CD4-positive, alpha-beta T cell treated with Interleukin-15 for 1 hour (primary cell): ENCODE measurements around the gene DISC1.

Source experiments
- DNase-seq: peaks from one replicate; pipeline ENCODE4 v3.0.0-alpha.2; 2020

The DISC1 gene

DNA sequence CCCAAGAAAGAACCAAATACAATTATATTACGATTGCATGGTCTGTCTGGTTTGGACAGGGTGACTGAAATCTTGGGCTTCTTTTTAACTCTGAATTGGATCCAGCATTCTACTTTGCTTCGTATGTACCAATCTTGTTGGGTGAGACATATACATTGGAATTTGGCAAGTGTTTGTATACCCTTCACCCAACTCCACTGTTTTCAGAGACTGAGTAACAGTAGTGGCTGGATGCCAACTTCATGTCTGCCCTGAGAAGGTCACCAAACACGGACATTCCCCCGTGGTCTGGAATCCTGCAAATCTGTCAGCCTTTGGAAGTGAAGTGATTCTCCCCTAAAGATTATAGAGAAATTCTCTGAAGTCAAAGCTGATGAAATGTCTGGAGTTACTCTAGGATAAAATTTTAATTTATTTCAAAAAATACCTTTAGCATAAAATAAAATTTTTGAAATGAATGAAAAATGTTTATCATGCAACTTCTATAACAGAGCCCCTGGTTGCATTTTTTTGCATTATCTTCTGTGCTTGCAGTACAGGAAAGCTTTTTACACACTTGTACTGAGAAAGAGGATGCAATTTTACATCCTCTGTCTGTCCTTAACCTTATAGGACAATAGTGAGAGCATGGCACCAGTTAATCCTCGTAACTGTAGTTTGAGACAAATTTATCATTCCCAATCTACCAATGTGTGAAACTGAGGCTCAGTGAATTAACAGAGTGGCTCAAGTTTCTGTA lies 201.8 kb downstream of the DISC1 start:
- no peak for DNase-seq

DNA sequence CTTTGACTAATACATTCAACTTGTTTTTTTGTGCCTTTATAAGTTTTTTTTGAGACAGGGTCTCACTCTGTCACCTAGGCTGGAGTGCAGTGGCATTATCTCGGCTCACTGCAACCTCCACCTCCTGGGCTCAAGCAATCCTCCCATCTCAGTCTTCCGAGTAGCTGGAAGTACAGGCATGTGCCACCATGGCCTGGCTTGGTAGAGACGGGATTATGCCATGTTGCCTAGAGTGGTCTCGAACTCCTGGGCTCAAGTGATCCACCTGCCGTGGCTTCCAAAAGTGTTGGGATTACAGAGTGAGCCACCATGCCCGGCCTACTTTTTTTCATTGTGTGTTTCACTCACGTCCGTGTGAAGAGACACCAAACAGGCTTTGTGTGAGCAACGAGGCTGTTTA lies 202.7 kb downstream of the DISC1 start:
- no peak for DNase-seq

GRCh38 chr1:231836227-231836893 lies 209.8 kb downstream of the DISC1 start:
- no peak for DNase-seq

DNA sequence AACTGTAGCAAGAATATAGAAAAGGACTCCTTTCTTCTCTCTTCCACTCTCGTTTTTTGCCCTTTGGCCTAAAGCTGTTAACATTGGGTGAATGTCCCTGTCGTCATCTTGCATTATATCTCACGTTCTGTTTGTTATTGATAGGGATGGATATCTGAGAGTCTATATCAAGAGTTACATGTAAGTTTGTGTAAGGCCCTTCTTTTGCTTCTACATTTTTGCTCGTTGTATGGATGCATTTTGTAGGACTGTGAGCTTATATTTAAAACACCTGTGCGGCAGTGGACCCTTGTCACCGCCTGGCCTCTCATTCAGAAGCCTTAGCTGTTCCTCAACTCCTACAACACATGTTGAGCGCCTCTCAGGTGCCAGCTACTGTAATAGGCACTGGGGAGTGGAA lies 211.9 kb downstream of the DISC1 start:
- DNase-seq = no peak

GRCh38 chr1:231839999-231840398 lies 213.4 kb downstream of the DISC1 start:
- no peak for DNase-seq

- no peak for DNase-seq
Observed at GRCh38 chr1:231841616-231842344, 215.2 kb downstream of the DISC1 start.

DNA sequence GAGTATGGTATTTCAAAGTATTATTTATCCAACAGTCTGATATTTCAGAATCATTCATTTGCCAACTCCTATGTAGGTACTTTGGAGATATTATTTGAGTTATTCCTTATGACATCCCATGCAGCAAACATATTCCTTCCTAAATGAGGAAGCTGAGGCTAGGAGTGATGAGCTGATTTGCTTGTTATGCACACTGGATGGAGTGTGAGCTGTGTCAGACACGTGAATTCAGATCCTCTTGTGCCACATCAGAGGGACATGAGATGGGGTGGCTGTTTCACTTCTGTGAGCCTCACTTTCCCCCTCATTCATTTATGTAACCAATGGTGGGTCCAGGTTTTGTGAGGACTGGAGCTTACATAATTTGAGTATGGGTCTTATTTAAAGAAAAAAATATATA lies 215.9 kb downstream of the DISC1 start:
- no peak for DNase-seq

- DNase-seq = no peak
Observed at GRCh38 chr1:231844986-231845502, 218.5 kb downstream of the DISC1 start.

DNA sequence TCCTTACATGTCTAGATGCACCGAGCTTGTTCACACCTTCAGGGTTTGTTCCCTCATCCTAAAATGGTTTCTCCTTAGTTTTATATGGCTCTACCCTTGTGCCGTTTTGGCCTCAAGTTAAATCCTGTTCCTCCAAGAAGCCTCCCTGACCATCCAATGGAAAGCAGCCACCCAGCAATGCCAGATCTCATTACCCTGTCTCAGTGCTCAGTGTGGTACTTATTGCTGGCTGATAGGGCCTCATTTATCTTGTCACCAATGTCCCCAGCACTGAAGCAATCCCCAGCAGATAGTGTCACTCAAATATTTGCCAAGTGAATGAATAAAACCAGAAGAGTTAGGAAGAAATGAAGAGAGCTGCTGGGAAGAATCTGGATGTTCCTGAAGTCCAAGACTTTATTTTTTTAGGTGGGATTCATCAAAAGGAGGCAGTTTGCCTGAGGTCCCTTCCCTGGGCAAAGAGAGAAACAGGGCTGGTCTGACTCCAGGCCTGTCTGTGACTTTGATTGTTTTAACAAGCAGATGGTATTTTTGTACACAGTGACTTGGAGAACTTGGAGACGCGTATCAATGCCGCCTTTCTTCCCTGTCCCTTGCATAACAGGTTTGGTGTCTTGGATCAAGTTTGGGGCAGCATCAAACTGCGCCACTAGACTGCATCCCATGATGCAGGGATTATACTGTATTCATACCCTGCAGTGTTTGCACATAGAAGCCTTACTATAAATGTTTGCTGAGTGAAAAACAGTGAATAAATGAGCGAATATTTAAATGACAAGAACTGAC lies 221.2 kb downstream of the DISC1 start:
- no peak for DNase-seq

DNA sequence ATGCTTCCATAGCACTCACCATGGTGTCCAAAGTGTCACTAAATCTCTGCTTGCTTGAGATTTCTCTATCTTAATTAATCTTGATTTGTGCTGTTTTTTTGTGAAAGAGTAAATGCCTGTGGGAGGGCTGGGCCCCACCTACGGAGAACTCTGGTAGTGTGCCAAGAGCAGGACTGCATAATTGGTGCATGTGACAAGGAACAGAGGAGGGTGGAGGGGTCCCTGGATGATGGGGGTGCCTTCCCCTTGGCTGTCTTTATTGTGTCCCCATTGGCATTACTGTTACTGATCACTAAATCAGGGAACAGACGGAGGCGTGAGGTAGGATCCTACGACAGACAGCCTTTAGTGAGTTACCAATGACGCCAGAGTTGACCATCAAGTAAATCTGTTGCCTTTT lies 223.4 kb downstream of the DISC1 start:
- DNase-seq = no peak

DNA sequence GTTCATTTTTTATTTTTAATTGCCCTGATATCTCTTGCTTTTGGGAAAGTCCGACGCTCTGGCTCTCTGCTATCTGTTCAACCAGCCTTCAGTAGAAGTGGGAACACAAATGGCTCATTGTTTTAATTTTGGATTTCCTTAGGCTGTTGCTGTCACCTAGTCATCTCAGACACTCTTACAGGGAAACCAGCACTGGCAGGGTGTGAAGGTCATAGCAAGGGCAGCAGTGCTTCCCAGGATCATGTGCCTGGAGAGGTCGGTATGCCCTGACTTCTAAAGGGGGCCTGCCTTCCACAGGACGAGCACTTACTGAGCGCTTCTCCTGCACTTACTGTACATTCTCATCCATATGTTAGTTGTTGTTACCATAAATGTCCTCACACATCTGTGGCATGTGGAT lies 224.2 kb downstream of the DISC1 start:
- DNase-seq = no peak

DNA sequence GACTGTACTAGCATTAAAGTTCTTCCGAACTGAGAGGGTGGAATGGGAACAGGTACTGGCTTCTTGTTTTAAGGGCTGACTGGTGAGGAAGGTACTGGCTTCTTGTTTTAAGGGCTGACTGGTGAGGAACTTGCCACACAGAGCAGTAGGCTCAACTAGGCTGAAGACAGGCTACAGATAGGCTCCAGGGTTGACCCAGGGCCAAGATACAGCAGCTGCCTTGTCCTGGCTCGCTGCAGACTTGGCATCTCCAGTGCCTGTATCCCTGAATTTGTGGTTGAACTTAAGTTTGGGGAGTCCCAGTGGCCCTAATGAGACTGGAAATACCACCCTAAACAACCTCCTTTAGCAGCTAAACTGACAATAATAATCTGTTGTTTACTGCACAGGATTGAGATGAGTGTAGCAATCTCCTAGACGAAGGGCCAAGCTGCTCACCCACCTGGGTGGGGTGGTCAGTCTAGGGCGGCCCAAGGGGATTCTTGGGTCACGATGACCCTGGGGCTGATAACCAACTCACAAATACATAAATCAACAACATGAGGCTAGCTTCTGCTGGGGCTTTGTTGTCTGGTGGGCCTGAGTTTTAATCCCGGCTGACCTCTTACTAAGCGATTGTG lies 227.1 kb downstream of the DISC1 start:
- DNase-seq = no peak

DNA sequence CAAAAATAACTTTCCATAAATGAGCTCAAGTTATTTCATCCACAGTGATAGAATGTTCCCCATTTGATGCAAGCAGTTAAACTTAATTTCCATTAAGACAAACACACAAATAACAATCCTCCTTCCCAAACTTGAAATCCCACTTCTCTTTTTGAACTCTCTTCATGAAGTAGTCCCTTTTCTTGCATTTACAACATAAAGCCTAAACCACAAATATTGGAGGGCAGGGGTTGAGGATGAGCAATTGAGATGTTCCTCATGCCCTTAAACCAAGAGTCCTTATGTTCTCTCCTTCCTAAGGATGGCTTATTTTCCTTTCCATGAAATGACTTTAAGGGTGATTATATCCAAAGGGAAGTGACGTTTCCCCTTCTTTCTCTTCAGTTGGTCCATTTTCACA lies 228.8 kb downstream of the DISC1 start:
- DNase-seq = no peak

DNA sequence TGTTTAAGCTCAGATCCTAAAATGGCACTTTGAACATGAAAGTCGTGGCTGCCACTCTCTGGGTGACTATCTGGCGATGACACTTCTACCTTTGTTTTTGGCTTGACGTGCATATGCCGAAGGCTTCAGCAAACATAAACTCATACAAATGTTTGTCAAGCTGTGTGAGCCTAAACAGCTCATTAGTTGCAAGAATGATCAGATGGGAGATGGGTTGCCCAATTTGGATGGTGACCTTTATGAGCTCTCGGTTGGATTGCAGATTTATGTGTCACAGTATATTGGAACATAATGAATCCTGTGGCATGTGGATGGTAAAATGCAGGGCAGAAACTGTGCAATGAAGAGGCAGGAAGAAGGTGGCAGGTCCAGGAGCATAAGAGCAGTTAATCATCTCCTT lies 229.3 kb downstream of the DISC1 start:
- DNase-seq = no peak

- DNase-seq = no peak
Observed at GRCh38 chr1:231856426-231856825, 229.8 kb downstream of the DISC1 start.

- no peak for DNase-seq
Observed at GRCh38 chr1:231856894-231857293, 230.3 kb downstream of the DISC1 start.

- no peak for DNase-seq
Observed at GRCh38 chr1:231857609-231858135, 231.1 kb downstream of the DISC1 start.

- no peak for DNase-seq
Observed at GRCh38 chr1:231860221-231861088, 233.9 kb downstream of the DISC1 start.

DNA sequence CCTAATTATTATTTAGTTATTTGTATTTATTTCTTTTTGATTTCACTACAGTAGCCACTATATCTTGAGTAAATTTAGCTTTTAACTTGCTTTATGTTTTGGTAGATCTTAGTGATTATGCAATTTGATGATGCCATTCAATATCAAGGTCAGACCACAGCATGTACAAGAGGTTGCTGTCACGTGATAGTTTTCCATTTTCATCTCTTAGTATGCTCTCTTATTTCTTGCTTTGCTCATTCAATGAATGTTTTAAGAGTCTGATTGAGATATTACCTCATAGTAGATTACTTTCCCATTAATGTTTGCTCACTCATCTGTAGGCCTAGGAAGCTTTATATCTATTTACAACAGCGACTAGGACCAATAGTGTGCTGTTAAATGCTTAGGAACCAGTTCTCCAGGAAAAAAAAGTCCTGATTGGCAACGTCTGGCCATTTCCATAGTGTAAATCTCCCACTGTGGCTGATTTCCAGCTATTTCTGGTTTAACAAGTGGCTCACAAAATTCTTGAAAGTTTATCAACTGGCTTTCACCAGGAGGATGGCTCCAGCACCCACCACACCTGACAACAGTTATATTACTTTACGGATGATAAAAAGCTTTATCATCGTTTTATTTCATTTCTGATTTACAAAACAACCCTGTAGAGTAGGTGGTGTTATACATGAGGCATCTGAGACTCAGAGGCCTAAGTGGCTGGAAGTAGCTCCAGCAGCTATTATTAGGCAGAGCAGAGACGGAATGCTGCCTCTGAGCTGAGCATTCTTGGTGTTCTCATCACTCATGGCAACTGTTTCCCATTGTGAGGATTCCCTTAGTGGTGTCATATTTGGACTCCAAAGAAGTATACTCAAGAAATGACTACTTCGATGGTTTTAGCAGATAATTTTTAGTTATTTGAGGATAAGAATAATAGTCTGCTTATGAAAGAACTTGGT lies 235.2 kb downstream of the DISC1 start:
- DNase-seq = no peak

DNA sequence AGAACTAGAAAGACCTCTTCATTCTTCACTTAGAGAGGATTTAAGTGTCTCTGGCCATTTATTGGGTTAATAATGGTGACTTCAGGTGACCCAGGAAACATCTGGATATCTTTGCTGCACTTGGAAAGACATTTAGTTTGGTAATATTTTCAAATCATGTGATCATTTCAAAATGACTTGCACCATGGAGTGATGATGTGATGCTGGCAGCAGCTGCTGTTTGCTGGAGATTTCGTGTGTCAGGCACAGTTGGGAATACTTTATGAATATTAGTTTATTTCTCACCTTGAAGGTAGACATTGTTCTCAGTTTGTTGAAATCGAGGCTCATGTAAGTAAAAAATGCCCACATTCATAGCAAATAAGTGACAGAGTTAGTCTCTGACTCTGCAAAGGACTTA lies 236.0 kb downstream of the DISC1 start:
- no peak for DNase-seq
